Dermis blood vessel endothelial cell (primary cell): ENCODE results near the gene KLK13. TPM values are rescaled to one million over a fixed set of nuclear protein-coding genes. Genes with fewer than 3 reads are reported as not detected.

Experiments used
- DNase-seq: peaks from one replicate; pipeline ENCODE4 v3.0.0; 2010
- total RNA-seq: library from RNA; depleted of rRNA; stranded (reverse); fragments of >200 nt; gene quantifications from 2 replicates; pipeline ENCODE4 v1.2.3, GENCODE V29; 2014

Gene KLK13
- not detected in 2 replicates for total RNA-seq

GRCh38 chr19:51064534-51065220, at the start of gene KLK13:
Gene KLK13, minus strand, starts transcription at chr19:51065092. Its CDS starts 25 bp downstream, at chr19:51065067.
- DNase-seq: peak; percentile 11

GRCh38 chr19:51114087-51114729, 49.3 kb upstream of the KLK13 start:
- no peak for DNase-seq

- DNase-seq: no peak
Measured at GRCh38 chr19:51111606-51112005, 46.7 kb upstream of the KLK13 start.

- no peak for DNase-seq
Measured at GRCh38 chr19:51110666-51110971, 45.7 kb upstream of the KLK13 start.

- DNase-seq: no peak
Measured at GRCh38 chr19:51108805-51109146, 43.9 kb upstream of the KLK13 start.

GRCh38 chr19:51108066-51108804, 43.3 kb upstream of the KLK13 start, which contains the start of gene CTU1:
Gene CTU1, minus strand, starts transcription at chr19:51108409. Its CDS starts 3,840 bp downstream, at chr19:51104569.
- DNase-seq: peak; percentile 99

GRCh38 chr19:51107406-51108065, 42.6 kb upstream of the KLK13 start:
- DNase-seq: peak; percentile 51

- no peak for DNase-seq
Measured at GRCh38 chr19:51103926-51104341, 39.0 kb upstream of the KLK13 start.

GRCh38 chr19:51102991-51103390, 38.1 kb upstream of the KLK13 start:
- no peak for DNase-seq

- DNase-seq: no peak
Measured at GRCh38 chr19:51101171-51101865, 36.4 kb upstream of the KLK13 start.

GRCh38 chr19:51100601-51101000, 35.7 kb upstream of the KLK13 start:
- DNase-seq: no peak

GRCh38 chr19:51099047-51099382, 34.1 kb upstream of the KLK13 start:
- DNase-seq: no peak

GRCh38 chr19:51098365-51099046, 33.6 kb upstream of the KLK13 start:
- DNase-seq: no peak

- no peak for DNase-seq
Measured at GRCh38 chr19:51097796-51098195, 32.9 kb upstream of the KLK13 start.

GRCh38 chr19:51097166-51097738, 32.4 kb upstream of the KLK13 start:
- DNase-seq: peak; percentile 70

- DNase-seq: peak; percentile 43
Measured at GRCh38 chr19:51096473-51097165, 31.7 kb upstream of the KLK13 start.

- DNase-seq: peak; percentile 44
Measured at GRCh38 chr19:51094696-51095279, 29.9 kb upstream of the KLK13 start.

GRCh38 chr19:51093510-51094345, 28.8 kb upstream of the KLK13 start:
- peak; percentile 24 for DNase-seq

- no peak for DNase-seq
Measured at GRCh38 chr19:51093101-51093500, 28.2 kb upstream of the KLK13 start.
